Spleen (tissue), 7 donors: ENCODE results near the gene IFI16.

Experiments
- POLR2A ChIP-seq, 3 donors: fragments of 450-650 bp; IDR thresholded peaks; one replicate each; pipeline ENCODE4 v1.5.1; 2017; ENCODE audit warnings: antibody characterized with exemption in 3 of 3, mild to moderate bottlenecking in 1 of 3
- TF ChIP-seq, protein P1 (sequence below), 11 experiments: fragments of 200-600 bp in 7 of 11; fragments of 450-650 bp in 4 of 11; sonication (generic) in 4 of 11; IDR thresholded peaks in 8 of 11; conservative IDR thresholded peaks in 3 of 11; 1 replicate in 7 of 11; 2 replicates in 4 of 11; pipeline versions ENCODE4 v1.4.0 to v1.8.0; 2016 to 2021; ENCODE audit warnings: antibody characterized with exemption in 11 of 11, inconsistent platforms in 4 of 11, mild to moderate bottlenecking in 1 of 11
- donor health status: DM: no; HTN: no; CAD: no; lungs with moderate emphysema.
- donor health status: DM: no; HTN: no; CAD: no.
- donor health status: DM: no; HTN: no; CAD: no.

DNA sequence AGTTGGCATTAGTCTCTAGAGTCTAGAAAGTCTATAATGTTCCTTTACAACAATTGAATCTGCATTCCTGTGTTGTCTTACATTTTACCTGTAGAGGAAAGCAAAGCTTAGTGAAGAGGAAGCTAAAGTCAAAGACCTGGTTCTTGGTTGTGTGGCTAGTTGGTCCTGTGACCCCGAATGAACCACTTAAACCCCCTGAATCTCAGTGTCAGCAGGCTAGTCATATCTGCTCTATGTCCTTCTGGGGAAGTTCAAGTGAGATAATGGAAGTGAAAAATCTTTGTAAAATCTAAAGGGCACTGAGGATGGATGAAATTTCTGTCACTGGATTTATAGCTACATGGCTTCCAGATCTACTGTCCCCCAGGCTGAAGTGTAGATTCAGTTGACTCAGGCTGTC lies 90.9 kb downstream of the IFI16 start:
- TF ChIP-seq, protein P1, sequence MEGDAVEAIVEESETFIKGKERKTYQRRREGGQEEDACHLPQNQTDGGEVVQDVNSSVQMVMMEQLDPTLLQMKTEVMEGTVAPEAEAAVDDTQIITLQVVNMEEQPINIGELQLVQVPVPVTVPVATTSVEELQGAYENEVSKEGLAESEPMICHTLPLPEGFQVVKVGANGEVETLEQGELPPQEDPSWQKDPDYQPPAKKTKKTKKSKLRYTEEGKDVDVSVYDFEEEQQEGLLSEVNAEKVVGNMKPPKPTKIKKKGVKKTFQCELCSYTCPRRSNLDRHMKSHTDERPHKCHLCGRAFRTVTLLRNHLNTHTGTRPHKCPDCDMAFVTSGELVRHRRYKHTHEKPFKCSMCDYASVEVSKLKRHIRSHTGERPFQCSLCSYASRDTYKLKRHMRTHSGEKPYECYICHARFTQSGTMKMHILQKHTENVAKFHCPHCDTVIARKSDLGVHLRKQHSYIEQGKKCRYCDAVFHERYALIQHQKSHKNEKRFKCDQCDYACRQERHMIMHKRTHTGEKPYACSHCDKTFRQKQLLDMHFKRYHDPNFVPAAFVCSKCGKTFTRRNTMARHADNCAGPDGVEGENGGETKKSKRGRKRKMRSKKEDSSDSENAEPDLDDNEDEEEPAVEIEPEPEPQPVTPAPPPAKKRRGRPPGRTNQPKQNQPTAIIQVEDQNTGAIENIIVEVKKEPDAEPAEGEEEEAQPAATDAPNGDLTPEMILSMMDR (IDR thresholded peaks at IDR 0.05 in 8 of 11, conservative IDR thresholded peaks at IDR 0.05 in 3 of 11), result no peak
- no peak for TF ChIP-seq POLR2A (IDR thresholded peaks at IDR 0.05)
